Activated CD4-positive, alpha-beta T cell treated with anti-CD3 and anti-CD28 coated beads for 1 hour (primary cell): Measurements from ENCODE around the gene ATP6V0E2.
"Not testable (repeated sequence)": the region's sequence is repeated elsewhere in the genome, so short reads cannot be mapped to it uniquely, and the experiment has no call there.

Experiments
- DNase-seq: peaks from one replicate; pipeline ENCODE4 v3.0.0-alpha.2; 2020

ATP6V0E2 gene

GRCh38 chr7:149880638-149881311 lies 7.0 kb downstream of the ATP6V0E2 start:
- DNase-seq = no peak

- DNase-seq = no peak
These were observed 7.8 kb downstream of the ATP6V0E2 start for GRCh38 chr7:149881328-149882247.

GRCh38 chr7:149882248-149883047 lies 8.7 kb downstream of the ATP6V0E2 start:
- no peak for DNase-seq

GRCh38 chr7:149883048-149883438 lies 9.3 kb downstream of the ATP6V0E2 start:
- DNase-seq = no peak

- DNase-seq = peak; percentile 40
These were observed 9.7 kb downstream of the ATP6V0E2 start for GRCh38 chr7:149883452-149883861.

GRCh38 chr7:149884016-149884415 lies 10.2 kb downstream of the ATP6V0E2 start:
- DNase-seq = no peak

- DNase-seq = no peak
These were observed 10.8 kb downstream of the ATP6V0E2 start for GRCh38 chr7:149884541-149884940.

GRCh38 chr7:149885191-149886017 lies 11.6 kb downstream of the ATP6V0E2 start:
- DNase-seq = no peak

- no peak for DNase-seq
These were observed 12.2 kb downstream of the ATP6V0E2 start for GRCh38 chr7:149886018-149886415.

GRCh38 chr7:149887311-149887710 lies 13.5 kb downstream of the ATP6V0E2 start:
- DNase-seq = no peak

- DNase-seq = not testable (repeated sequence)
These were observed 16.9 kb downstream of the ATP6V0E2 start for GRCh38 chr7:149890715-149891114.

GRCh38 chr7:149894957-149895356 lies 21.2 kb downstream of the ATP6V0E2 start:
- not testable (repeated sequence) for DNase-seq

- not testable (repeated sequence) for DNase-seq
These were observed 34.1 kb downstream of the ATP6V0E2 start for GRCh38 chr7:149907776-149908376.

- not testable (repeated sequence) for DNase-seq
These were observed 36.5 kb downstream of the ATP6V0E2 start for GRCh38 chr7:149910219-149910618.

GRCh38 chr7:149912126-149912525 lies 38.4 kb downstream of the ATP6V0E2 start:
- not testable (repeated sequence) for DNase-seq

- not testable (repeated sequence) for DNase-seq
These were observed 52.6 kb downstream of the ATP6V0E2 start for GRCh38 chr7:149926414-149926813.
